ENCODE measurements around the gene APC. TPM values are rescaled to one million over a fixed set of nuclear protein-coding genes. Genes with fewer than 3 reads are reported as not detected.
A peak's percentile ranks its signal among the peaks of the same experiment; 100 is the strongest.

APC gene
- total RNA-seq, 1 donor from 2014 or later: 60.3 TPM

DNA sequence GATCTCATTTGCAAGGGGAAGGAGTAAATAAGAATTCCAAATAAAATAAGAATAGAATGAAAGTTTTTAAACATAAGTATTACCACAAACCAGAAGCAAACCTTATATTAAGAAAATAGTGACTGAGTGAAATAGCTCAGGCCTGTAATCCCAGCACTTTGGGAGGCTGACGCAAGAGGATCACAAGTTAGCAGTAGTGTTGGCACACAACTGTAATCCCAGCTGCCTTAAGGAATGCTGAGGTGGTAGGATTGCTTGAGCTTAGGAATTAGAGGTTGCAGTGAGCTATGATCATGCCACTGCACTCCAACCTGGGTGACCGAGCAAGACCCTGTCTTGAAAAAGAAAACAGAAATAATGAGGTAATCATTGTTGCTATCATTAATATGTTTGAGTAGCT, 47.0 kb downstream of the APC start:
- no peak for DNase-seq (ENCODE audit: low read depth, low spot score)

GRCh38 chr5:112787261-112787660, 49.6 kb downstream of the APC start:
- DNase-seq (ENCODE audit: low read depth, low spot score): no peak

GRCh38 chr5:112787896-112788295, 50.2 kb downstream of the APC start:
- no peak for DNase-seq (ENCODE audit: low read depth, low spot score)

DNA sequence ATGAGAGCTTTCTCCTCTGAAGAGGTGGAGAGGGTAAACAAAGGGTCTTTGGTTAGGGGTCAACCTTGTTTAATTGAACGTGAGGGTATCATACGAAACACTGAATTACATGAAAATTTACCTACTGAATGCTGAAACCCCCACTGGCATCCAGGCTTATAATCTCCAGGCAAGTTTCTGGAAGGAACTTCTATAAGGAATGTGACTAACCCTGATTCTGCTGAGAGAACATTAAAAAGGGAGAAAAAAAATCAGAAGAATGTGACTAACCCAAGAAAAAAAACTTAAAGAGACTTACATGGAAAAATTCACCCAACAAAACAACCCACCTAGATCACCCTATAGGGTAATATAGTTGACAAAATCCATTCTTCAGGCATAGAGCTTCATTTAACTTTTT, 55.5 kb downstream of the APC start:
- DNase-seq (ENCODE audit: low read depth, low spot score): no peak

DNA sequence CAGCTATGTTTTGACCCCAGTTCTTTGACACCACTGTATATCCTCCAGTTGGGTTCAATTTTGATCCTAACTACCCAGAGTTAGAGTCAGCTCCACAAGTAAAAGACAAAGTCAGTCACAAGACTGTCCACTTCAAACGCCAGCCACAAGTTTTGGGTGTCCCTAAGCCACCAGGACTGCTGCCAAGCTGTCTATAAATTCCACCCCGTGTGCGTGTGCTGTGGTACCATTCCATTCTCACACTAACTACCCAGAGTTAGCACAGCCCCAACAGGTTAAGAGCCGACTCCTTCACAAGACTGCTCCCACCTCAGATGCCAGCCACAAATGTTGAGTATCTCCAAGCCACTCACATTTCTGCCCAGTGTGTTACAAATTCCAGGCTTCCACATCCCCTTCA, 56.7 kb downstream of the APC start:
- no peak for DNase-seq (ENCODE audit: low read depth, low spot score)

- DNase-seq (ENCODE audit: low read depth, low spot score): no peak
Observed at GRCh38 chr5:112795342-112795741, 57.7 kb downstream of the APC start.

DNA sequence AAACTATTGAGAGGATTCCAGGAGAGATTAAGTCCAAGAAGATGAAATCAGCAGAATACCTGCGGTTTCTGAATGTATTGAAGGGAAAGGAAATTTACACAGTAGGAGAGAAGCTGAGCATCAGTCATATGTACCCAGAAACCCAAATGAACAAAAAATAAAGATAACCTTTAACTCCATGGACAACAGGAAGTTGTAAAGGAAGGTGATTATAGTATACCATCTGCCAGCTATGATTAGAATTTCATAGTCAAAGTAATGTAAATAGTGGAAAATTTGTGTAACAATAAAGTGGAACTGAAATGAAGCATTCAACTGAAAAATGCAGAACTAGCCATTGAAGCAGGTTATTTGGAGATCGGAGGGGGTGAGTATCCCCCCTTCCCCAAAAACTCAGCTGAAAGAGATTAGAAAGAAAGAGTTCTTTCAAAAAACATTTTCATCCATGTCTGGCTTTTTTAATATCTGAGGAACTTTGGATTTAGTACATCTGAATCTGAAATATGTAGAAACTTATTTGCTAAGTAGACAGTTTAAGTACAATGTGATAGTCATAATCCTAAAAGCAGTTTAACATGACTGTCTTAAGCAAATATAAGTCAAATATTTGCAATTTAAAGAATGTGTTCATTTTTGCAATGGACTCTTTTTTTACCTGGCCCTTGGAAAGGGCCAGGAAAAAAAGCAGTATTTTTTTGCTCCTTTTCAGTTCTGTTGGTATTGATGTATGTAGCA, 58.4 kb downstream of the APC start:
- no peak for DNase-seq (ENCODE audit: low read depth, low spot score)

DNA sequence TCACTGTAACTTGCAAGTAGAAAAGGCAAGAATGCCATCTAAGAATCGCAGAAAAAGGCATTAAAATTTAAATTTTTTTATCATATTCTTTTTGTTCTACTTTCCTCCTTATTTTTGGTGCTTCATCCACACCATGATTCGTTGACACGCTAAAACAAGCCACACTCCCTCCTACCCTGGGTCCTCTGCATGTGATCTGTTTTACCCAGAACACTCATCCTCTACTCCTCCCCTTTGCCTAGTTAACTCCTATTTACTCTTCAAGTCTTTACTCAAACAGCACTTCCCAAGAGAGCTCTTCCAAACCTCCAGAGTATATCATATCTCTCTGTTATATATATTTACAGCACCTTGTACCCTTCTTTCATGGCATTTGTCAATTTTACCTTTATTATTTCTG, 62.0 kb downstream of the APC start:
- DNase-seq (ENCODE audit: low read depth, low spot score): no peak

- DNase-seq (ENCODE audit: low read depth, low spot score): no peak
Observed at GRCh38 chr5:112800891-112801290, 63.2 kb downstream of the APC start.

- DNase-seq (ENCODE audit: low read depth, low spot score): no peak
Observed at GRCh38 chr5:112811023-112811422, 73.3 kb downstream of the APC start.

- DNase-seq (ENCODE audit: low read depth, low spot score): no peak
Observed at GRCh38 chr5:112812549-112812948, 74.9 kb downstream of the APC start.

GRCh38 chr5:112820246-112820645, 82.6 kb downstream of the APC start:
- DNase-seq (ENCODE audit: low read depth, low spot score): no peak

DNA sequence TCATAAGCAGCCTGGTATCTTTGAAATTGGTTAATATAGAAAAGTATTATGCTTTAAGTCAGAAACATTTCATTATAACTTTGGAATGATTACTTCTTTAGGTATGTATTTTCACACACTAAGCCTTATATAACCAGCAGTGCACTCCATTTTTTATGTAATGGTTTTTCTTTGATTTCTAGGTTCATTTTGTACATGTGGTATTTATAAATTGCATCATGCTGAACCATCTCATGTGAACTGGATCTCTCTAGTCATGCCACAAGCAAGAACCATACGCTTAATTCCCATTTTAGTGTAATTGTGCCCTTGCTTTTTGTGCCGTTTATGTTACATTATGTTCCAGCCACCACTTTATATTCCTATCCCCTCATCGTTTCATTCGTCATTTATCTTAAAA, 84.8 kb downstream of the APC start:
- DNase-seq (ENCODE audit: low read depth, low spot score): no peak

GRCh38 chr5:112823181-112823580, 85.5 kb downstream of the APC start:
- DNase-seq (ENCODE audit: low read depth, low spot score): no peak

DNA sequence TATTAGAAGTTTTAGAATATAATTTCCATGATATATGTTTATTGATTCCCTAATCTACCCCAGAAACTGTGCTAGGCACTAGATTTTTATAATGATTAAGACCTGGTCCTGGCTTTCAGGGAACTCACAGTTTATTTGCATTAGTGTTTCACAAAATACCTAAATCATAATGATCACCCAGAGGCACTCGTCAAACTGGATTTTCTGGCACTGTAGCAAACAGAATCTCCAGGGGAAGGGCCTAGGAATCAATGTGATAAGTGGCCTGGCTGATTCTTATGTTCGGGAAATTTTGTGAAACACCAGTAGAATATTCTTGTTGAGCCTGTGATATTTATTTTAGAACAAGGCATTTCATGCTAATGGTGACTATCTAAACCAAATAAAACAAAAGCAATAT, 86.0 kb downstream of the APC start:
- no peak for DNase-seq (ENCODE audit: low read depth, low spot score)

DNA sequence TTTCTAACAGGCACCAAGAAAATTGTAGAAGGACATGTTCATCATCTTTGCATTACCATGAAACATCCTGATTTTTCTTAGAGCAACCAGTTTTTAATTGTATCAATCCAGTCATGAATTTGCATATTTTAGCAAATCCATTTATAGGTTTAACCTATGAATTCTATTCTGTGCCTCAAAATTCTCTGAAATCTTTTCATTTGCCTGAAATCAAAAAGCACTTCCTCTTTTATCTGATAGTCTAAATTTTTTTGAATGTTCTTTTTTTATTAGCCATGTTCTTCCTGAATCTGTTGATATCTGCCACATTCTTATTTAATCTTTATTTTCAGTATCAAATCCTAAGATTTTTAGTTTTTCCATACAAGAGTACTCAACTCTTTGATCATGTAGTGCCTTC, 86.5 kb downstream of the APC start:
- no peak for DNase-seq (ENCODE audit: low read depth, low spot score)

GRCh38 chr5:112830378-112830777, 92.7 kb downstream of the APC start:
- DNase-seq (ENCODE audit: low read depth, low spot score): no peak

GRCh38 chr5:112833971-112834370, 96.3 kb downstream of the APC start:
- DNase-seq (ENCODE audit: low read depth, low spot score): no peak

DNA sequence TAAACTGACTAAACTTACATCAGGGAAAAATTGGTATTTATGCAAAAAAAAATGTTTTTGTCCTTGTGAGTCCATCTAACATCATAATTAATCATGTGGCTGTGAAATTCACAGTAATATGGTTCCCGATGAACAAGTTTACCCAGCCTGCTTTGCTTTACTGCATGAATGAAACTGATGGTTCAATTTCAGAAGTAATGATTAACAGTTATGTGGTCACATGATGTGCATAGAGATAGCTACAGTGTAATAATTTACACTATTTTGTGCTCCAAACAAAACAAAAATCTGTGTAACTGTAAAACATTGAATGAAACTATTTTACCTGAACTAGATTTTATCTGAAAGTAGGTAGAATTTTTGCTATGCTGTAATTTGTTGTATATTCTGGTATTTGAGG, 106.8 kb downstream of the APC start:
- no peak for DNase-seq (ENCODE audit: low read depth, low spot score)

DNA sequence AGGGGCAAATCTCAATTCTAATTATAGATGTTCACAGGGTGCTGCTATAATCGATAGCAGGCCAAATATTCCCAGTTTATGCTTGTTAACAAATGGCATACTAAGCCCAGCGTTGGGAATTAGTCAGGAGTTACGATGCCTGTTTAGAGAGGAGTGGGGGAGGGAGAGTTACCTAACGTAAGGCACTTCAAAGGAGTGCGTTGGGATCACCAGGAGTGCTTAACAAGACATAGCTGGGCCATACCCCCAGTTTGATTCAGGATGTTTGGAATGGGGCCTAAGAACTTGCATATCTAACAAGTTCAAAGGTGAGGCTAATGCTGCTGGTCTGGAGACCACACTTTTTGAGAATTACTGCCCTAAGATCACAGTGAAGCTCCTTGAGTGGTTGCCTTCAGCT, 108.9 kb downstream of the APC start:
- no peak for DNase-seq (ENCODE audit: low read depth, low spot score)

DNA sequence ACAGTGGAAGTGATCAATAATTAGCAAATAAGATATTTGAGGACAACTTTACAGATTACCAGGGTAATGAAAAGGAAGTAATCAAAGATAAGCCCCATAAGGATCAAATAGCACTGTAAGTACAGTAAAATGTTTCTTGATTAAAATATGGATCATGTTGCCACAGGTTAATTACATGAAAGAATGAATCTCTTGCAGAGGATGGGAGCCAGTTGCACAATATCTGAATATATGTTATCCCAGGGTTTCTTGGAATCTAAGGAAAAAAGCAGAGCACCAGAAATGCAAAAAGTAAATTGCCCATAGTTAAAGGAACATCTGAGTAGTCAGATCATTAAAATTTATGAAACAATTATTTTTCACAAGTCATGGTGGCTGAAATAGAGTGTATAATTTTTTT, 109.6 kb downstream of the APC start:
- no peak for DNase-seq (ENCODE audit: low read depth, low spot score)

DNA sequence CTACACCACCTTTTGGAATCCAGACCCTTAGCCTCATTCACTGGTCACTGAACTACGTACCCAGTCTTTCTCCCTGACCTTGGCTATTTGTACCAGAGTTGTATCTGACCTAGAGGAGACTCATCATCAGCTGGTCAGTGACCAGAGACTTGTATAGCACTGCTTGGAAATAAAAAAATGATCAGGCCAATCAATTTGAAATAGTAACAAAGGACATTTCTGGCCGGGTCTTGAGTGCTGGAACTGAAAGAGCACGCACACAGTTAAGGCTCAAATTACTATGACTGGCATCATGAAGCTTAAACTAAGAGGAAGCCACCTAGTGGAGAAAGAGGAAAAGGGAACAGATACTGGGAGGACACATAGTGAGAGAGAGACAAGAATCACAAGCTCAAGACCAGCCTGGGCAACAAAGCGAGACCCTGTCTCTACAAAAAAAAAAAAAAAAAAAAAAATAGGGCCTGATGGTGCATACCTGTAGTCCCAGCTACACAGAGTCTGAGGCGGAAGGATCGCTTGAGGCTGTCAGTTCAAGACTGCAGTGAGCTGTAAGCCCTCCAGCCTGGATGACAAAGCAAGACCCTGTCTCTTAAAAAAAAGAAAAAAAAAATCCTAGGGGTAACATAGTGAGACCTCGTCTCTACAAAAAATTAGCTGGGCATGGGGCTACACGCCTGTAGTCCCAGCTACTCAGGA, 110.6 kb downstream of the APC start:
- peak; percentile 22 for DNase-seq (ENCODE audit: low read depth, low spot score)

DNA sequence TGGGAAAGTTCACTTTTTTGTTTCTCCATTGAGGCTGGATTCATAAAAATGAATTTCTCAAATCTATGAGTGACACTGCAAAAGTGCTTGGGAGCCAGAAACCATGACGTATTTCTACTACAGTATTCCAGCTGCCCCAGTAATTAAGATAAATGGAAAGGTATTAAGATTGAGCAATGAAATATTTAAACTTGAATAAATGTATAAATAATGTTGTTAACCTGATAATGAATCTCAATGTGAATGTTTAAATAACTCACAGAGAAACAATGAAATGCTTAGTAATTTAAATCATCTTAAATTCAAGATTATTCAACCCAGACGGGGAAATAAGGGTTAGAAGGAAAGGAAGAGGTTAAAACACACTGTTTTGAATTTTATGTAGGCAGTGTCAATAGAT, 112.2 kb downstream of the APC start:
- no peak for DNase-seq (ENCODE audit: low read depth, low spot score)

Data from pulmonary artery endothelial cell (primary cell).